ENCODE data around the gene PCDH9.

PCDH9 gene

DNA sequence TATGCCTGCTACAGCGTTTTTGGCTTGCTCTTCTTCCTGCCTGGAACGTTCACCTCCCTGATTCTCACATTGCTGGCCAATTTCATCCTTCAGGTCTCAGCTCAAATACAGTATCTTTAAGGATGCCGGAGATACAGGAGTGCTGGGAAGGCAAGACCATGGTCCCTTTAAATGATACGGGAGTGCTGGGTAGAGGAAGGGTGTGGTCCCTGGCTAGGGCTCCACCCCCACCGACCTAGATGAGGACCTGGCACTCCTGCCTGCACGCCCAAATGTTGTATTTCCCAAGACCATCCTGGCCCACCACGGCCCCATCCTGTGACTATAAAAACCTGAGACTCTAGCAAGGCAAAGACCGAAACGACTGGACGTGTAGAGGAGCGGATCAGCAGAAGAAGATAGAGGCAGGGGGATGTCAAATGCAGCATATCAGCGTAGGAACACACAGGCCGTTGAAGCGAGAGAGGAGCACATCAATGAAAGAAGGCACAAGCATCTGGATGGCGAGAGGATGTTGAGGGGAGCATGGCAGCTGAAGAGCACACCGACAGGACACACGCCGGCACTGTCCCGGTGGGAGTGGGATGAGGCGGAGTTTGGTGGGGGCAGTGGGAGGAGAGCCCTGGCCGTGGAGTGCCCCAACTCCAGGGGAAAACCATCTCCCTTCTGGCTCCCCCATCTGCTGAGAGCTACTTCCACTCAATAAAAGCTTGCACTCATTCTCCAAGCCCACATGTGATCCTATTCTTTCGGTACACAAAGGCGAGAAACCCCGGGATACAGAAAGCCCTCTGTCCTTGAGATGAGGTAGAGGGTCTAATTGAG, 74.0 kb downstream of the PCDH9 start:
- no peak for DNase-seq

- DNase-seq, result no peak
Measured at GRCh38 chr13:67152085-67152484, 78.1 kb downstream of the PCDH9 start.

- no peak for DNase-seq
Measured at GRCh38 chr13:67151652-67152051, 78.5 kb downstream of the PCDH9 start.

- DNase-seq, result no peak
Measured at GRCh38 chr13:67150608-67151007, 79.5 kb downstream of the PCDH9 start.

DNA sequence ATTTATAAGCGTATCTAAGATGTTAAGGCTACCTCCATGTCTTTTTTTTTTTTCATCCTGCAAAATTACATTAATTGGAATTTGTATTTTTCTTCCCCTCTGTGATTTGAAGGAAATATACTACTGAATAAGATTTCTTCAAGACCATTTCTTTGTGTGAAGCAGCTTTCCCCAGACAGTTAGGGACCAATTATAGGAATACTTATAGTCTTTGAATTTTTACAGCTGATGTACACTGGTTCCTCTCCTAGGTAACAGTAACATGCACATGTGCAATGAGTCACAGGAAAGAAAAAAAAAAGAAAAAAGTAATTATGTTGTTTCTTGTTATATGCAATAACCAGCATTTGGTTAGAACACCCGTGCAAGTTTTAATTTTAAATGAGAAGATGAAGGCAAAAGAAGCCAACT, 82.0 kb downstream of the PCDH9 start:
- no peak for DNase-seq

DNA sequence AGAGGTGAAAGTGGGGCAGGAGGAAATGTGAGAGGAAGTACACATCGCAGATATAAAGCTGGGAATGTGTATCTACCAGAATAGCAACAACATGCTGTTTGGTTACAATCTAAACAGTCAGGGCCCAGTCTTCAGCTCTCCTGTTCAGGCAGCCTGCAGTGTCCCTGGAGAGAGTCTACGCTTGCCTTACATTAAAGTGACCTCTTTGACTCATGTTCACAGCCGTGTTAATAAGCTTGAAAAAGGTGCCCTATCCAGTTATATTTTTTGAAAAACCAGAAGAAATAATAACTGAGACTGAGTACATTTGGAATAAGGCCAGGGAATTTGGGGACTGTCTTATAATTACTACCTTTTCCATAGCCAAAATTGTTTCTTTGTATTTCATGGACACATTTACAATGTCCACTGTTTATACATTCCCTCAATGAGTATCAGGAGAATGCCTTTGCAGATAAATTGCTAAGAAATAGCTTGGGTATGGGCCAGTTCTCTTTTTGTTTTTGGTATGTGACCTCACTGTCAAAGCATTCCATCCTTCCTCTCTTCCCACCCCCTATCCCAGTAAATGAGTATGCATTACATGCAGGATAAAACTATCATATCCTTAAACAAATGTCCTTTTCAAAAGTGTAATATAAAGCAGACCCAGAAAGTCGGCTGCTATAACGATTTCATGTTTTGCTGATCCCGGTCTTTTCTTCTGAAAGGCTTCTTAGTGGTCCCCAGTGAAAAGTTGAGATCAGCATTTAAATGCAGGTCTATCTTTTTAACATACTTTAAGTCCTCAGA, 82.6 kb downstream of the PCDH9 start:
- no peak for DNase-seq

- no peak for DNase-seq
Measured at GRCh38 chr13:67146523-67147130, 83.5 kb downstream of the PCDH9 start.

DNA sequence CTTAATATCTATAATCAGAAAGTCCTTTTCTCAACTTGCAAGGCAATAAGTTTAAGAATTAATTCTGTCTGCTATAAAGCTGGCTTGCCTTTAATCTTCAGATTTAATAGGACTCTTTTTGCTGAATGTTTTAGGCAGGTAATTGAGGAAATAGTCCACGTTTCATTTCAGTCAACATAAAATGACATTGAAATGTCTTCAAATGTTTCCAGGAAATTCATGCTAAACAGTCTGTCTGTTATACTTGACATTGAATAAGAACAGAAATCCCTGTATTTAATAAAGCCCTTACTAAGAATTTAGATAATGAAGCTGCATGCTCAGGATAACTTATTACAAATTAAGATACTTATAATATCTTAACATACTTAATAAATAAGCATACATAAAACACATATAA, 84.2 kb downstream of the PCDH9 start:
- DNase-seq, result no peak

- DNase-seq, result no peak
Measured at GRCh38 chr13:67143544-67144115, 86.5 kb downstream of the PCDH9 start.

- no peak for DNase-seq
Measured at GRCh38 chr13:67140006-67140405, 90.1 kb downstream of the PCDH9 start.

DNA sequence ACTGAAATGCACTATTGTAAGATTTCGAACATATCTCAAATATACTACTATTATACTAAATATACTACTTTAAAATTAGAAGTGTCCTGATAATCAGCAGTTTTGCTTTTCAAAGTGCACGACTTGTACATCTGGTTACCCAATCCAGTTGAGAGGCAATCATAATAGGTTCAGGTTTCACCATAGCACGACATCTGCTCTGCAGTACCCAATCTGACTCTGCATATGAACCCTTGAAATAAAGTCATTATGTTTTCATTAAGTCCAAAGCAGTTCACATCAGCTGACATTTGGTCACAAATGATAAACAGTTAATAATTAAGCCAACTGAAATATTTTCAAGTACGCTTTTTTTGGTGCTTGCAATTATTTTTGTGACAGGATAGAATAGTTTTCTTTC, 90.6 kb downstream of the PCDH9 start:
- no peak for DNase-seq

- no peak for DNase-seq
Measured at GRCh38 chr13:67138970-67139369, 91.2 kb downstream of the PCDH9 start.

DNA sequence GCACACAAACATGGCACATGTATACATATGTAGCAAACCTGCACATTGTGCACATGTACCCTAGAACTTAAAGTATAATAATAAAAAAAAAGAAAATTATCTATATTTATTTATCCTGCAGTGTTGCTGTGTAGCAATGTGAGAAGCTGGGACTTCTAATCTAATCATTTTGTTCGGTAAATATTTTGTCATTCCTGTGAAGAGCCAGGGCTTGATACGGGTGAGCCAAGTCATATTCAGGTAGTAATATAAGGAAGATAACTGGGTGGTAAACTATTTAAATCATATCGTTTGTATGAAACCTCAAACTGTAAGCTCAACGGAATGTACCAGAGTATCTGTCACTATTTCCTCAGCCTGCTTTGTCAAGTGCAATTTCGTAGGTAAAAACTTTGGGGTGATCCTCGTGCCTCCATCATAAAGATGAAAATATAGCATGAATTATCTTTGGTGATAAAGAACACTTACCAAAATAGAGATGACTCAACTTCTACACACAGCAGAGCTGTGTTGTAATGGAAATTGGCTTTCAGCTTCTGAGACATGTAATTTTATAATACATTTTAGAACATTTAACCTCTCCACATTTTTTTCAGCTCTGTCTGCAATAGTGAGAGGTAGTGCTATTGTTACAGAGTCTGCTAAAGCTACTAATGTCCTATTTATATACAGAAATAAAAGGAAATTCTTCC, 92.9 kb downstream of the PCDH9 start:
- DNase-seq, result no peak

GRCh38 chr13:67136157-67136556, 94.0 kb downstream of the PCDH9 start:
- no peak for DNase-seq

DNA sequence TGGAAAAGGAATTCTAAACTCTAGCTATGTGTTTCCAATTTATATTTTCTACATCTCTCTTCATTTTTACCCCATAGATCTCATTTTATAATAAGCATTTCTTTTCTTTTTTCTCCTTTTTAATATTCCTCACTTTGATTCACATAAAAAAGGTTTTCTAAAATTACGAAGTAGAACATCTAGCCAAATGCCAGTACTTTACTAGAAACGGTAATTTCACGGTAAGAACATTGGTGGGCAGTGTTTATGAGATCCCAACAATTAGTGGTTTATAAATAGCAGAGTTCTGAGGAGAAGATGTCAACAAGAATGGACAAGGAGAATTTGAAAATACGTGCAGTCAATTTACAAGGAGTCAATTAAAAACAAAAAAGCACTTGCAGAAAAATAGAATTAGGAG, 94.8 kb downstream of the PCDH9 start:
- DNase-seq, result no peak

- DNase-seq, result no peak
Measured at GRCh38 chr13:67134417-67135129, 95.6 kb downstream of the PCDH9 start.

DNA sequence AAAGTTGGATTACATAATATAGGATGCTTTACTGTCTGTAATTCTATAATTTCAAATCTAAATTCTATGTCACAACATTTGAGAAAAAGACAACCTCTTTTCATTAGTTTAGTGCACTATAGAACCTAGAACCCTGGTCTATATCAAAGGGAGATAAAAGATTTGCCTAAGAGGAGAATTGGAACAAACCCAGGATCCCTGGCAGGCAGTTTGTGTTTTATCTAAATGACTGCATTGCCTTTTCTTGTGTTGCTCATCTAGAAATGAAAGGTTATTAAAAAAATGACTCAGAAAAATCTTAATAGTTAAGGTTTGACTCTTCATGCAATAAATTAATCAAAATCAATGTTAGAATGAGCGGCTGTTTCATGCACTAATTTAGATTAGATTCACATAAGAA, 96.7 kb downstream of the PCDH9 start:
- no peak for DNase-seq

DNA sequence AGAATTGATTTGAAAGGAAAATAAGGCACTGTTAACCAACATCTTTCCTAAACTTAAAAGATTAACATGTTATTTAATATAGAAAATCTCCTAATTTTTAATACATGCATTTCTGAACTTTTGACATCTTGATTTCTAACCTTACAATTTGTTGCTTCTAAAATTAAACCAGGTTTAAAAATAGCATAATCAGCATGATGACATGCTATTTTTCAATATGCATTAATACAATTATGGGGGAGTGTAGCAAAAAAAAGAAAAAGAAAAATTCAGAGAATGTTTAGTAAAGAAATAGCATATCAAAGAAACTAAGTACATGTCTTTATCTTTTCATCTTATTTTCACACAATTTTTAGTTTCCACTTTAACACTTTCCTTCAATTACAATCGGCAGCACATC, 98.7 kb downstream of the PCDH9 start:
- no peak for DNase-seq

GRCh38 chr13:67130444-67130843, 99.7 kb downstream of the PCDH9 start:
- no peak for DNase-seq

- DNase-seq, result no peak
Measured at GRCh38 chr13:67128136-67128535, 102.0 kb downstream of the PCDH9 start.

DNA sequence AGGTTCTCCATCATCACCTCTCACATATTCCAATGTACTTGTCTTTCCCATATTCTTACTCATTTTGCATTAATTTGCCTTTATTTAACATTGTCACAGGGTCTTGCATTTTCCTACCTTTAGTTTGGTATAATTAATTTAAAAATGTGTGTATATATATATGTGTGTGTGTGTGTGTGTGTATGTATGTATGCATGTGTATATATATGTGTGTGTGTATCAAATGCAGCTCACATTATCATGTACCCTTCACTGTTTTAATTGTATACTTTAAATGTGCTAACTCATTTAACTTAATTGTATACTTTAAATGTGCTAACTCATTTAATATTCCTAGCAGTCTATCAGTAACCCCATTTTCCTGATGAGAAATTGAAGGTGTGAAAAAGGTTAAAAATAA, 104.5 kb downstream of the PCDH9 start:
- no peak for DNase-seq

DNA sequence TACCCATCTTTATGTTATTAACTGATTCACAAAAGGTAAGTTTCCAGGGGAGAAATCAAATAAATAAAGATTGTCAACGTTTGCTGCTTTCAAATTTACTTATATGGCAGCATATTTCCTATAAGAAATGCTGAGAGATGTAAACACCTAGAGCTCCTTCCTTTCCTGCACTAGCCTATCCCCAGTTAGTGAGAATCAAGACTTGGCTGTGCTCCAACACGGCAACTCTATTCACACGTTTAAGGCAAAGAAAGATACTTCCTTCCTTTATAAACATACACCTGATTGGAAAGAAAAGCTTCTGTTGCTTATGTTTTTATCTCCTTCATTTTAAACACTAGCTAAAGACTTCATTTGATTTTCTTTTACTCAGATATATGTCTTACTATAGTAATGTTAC, 107.0 kb downstream of the PCDH9 start:
- DNase-seq, result no peak

Data from DMS79 treated with DMSO at 0.1 percent for 48 hours (cell line).